Effector CD4-positive, alpha-beta T cell (primary cell): Measurements from ENCODE around the gene TBC1D22A.

Source experiments
- DNase-seq: peaks from one replicate; pipeline ENCODE4 v3.0.0-alpha.2; 2020

The TBC1D22A gene

GRCh38 chr22:47177334-47177815 is 414.9 kb downstream of the TBC1D22A start:
- no peak for DNase-seq

- DNase-seq = no peak
Measured at GRCh38 chr22:47178339-47178738, 415.9 kb downstream of the TBC1D22A start.

- DNase-seq = no peak
Measured at GRCh38 chr22:47180796-47181195, 418.3 kb downstream of the TBC1D22A start.

DNA sequence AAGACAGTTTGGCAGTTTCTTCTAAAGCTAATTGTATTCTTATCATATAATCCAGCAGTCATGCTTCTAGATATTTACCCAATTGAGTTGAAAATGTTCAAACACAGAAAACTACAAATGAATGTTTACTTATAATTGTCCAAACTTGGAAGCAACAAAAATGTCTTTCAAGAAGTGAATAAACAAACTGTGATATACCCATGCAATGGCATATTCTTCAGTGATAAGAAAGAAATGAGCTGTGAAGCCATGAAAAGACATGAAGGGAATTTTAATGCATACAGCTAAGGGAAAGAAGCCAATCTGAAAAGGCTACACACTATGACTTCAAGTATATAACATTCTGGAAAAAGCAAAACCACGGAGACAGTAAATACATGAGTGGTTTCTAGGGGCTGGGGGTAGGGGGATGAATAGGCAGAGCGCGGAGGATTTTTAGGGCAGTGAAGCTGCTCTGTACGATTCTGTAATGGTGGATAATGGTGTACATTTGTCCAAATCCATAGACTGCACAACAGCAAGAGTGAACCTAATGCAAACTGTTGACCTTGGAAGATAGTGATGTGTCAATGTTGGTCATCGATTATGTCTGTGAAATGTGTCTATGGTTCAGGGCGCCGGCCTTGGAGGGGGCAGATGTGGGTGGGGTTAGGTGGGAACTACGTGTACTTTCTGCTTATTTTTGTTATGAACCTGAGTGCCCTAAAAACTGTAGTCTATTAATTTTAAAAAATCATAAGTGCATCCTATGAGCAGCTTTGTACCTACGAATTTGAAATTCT is 424.9 kb downstream of the TBC1D22A start:
- no peak for DNase-seq

DNA sequence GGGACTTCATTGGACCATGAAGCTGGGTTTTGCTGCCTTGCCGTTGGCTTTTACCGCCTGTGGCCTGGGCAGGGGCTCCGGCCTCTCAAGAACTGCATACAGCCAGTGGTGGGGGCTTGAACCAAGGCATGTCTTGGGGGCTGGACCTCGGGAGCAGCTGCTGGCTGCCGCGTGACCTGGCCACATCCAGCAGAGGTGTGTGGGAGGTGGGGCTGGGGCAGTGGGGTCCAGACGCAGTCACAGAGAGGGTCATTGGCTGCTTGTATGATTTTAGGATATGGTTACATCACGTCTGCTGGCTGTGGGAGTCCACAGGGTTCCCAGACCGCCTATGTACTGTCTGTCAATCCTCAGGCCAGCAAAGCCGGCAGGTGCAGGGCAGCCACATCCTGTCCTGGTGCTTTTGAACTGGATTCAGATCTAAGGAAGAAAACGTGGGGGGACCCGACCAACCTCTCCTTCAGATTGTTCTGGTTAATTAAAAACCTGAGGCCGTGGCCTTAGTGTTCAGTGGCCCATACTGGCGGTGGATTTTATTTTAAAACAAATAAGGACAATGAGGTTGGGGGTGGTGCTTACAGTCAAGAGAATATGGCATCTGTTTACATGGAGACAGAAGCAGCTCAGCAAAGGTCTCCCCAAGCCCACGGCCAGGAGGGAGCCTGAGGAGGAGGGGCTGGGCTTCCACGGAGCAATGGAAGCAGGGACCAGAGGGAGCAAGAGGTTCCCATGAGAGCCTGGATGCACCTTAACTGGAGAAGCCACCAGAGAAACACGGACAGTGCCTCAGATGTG is 426.0 kb downstream of the TBC1D22A start:
- DNase-seq = no peak

GRCh38 chr22:47189056-47189916 is 426.8 kb downstream of the TBC1D22A start:
- DNase-seq = no peak

DNA sequence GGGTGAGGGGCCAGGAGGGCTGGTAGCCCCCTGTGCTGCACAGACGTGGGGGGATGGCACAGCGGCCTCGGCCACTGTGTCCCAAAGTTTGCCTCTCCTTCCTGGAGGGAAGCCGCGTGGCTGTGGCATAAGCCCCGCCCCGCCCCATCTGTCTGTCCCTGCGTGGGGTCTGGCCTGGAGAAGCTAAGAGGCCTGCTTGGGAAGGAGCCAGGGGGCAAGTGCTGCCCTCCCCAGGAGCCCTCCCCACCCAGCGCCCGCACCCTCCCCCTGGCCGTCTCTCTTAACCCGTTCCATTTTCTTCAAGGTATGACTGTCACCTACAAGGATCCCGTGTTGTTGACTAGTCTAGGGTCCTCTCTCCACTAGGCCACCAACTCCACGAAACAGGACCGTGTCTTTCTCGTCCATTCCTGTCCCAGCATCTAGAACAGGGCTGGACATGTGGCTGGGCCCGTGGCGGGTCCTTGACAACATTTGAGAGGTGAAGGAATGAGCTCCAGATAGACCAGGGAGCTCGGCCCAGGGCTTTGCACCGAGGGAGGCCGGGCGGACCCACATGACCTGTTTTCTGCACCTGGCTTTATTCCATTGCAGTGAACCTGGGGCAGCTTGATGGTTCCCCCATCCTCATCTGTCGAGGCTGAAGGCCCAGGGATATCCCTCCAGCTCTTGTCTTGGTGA is 428.0 kb downstream of the TBC1D22A start:
- DNase-seq = no peak

GRCh38 chr22:47190957-47191670 is 428.7 kb downstream of the TBC1D22A start:
- DNase-seq = no peak

GRCh38 chr22:47191671-47192650 is 429.5 kb downstream of the TBC1D22A start:
- no peak for DNase-seq

GRCh38 chr22:47192651-47193437 is 430.4 kb downstream of the TBC1D22A start:
- DNase-seq = no peak

DNA sequence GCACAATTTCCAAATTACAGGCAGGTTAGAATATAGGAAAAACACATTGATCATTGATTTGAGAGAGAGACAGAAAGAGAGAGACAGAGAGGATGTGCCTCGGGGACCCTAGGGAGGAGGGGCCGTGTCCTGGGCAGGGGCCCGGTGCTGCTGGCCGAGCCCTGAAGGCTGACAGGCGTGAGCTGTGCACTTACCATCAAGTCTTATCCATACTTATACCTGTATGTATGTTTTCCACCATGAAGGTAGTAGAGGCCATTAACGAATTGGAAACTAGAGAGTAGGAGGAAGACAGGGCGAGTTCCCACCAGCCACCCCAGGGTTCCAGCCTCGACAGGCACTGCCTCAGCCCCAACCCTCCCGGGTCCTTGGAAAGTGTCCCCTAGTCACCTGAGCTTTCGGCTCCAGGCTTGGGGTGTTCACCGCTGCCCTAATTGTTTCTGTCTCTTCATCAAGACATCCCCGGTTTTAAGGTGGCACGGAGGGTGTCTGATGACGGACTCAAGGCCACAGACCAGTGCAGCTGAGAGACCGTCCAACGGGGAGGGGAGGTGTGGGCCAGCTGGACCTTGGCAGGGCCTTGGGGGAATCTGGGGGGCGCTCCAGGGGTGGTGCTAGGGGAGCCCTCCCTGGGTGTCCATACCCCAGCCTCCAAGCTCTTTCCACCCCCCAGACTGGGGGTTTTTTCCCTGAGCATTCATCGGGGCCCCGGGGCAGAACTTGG is 431.3 kb downstream of the TBC1D22A start:
- no peak for DNase-seq

DNA sequence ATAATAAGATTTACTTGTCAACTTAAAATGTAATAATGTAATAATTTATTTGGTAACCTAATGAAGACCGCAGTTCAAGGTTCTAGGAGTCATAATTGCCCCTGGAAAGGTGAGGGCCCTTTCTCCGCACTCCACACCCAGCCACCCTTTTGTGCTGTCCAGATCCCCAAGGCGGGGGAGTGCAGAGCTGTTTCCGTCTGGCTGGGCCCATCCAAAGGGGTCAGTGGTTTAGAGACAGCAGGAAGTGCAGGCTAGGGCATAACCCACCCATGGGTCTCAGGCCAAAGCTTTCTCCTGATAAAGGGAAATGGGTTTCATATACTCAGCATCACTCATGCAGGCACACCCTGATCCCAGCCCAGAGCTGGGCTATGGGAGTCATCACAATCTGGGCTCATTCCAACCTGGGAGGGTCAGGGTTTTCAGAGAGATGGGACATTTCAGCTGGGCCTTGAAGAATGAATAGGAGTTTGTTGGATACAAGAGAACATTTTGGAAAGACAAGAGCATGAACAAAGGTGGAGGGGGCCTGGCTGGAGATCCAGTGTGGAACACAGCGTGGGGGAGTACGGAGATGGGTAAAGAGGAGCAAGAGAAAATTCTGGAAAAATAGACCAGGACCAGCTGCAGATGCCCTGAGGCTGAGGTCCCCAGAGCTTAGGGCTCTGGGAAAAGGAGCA is 432.2 kb downstream of the TBC1D22A start:
- DNase-seq = no peak

DNA sequence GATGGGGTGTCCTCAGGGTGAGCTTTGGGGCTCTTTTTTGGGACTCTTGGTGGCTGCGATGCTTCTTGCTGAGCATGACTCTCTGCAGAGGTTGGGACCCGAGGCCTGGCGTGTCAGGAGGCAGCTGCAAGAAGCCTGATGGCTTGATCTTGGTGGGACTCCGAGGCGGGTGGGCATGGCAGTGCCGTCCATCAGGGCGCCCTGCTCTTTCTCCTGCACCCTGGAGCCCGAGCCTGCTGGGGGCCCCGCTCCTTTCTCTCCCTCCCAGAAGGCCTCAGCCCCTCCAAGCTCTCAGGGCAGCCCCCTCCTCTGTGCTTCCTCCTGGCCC is 432.7 kb downstream of the TBC1D22A start:
- no peak for DNase-seq

DNA sequence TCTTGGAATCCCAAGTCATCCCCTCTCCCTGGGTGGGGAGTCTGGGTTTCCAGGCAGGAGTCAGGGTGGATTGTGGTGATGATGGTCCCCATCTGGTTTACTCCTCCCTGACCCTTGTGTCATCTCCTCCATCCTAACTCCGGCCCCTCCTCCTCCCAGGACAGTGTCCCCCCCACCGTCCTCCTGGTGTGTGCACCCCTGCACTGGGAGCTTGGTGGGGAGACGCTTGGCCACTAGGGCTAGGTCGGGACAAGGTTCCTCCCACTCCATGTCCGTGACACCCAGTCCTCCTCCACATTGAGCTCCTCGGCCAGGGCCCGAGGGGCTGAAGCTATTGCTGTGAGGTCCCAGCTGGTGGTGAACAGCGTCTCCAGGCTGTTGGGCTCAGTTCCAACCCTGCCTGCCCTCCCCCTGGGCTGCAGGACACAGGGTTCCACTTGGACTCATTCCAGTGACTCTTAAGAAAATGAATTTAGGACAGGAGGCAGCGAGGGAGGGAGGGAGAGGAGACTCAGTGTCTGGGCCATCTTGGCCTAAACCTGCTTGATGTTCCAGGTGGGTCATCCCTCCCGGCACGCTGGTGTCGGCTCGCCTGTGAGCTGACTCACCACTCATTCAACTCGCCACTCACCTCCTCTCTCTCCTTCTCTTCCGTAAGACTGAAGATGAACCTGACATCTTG is 433.2 kb downstream of the TBC1D22A start:
- no peak for DNase-seq

DNA sequence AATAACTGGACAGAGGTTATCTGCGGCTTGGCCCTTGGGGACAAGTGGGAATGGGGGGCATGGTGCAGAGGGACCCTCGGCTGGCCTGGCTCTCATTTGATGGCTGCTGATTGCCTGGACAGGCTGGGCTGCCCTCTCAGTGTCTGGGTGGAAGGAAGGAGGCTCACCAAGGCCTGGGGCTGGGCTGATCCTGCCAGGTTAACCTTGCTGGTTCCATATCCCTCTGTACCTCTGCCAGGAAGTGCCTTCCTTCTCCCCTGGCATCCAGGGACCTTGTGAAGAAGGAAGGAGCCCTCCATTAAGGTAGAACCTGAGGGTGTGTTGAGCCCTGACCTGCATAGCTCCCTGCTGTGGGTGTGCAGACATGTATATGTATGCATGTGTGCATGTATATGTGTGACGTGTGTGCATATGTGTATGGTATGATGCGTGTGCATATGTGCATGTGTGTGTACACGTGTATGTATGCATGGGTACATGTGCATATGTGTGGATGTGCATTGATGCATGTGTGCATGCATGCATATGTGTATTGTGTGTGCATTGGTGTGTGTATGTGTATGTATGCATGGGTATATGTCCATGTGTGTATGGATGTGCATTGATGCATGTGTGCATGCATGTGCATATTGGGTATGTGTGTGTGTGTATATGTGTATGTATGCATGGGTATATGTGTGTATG is 433.9 kb downstream of the TBC1D22A start:
- no peak for DNase-seq

DNA sequence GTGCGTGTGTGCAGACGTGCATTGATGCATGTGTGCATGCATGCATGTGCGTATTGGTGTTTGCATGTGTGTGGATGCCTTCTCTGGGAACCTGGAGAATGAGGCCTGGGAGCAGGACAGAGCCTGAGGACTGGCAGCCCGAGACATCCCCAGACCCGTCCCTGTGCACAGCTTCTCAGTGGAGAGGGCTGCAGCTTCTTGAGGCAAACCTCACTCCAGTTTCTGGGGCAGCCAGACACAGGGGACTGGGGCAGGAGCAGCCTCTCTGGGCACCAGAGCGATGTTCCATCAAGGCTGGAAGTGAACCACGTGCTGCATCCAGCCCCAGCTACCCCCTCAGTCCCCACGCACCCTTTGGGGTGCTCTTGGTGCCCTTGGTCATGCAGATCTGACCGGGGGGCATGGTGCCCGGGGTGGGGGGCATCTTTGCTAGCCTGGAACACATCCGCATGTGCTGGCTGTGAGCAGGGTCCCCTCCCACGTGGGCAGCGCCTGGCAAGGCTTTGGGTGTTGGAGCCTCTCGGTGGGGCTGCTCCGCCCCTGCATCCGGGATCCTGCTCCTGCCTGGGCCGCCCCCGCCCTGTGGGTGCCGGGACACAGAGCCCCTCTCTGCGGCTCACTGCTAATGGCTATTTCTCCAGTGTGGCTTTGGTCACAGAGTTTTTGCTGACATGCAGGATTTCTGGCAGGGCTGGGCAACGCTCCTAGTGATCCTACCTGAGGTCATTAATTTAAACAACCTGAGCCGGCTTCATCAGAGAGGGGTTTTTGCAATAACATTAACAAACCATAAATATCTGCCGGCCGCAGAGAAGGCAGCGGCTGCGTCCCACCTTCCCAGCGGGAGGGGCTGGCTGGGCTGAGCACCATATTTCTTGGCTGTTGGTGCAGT is 434.7 kb downstream of the TBC1D22A start:
- DNase-seq = no peak
